Ovary (tissue), 3 donors: Measurements from ENCODE around the gene RBM42.

Experiments used
- CTCF ChIP-seq, 3 donors: fragments of 450-650 bp in 2 of 3; fragments of 200-600 bp in 1 of 3; IDR thresholded peaks; one replicate each; pipeline versions ENCODE4 v1.5.1 to v1.8.0; 2016 to 2022; ENCODE audit warnings: antibody characterized with exemption in 3 of 3, mild to moderate bottlenecking in 1 of 3
- EP300 ChIP-seq: sonication (generic); formaldehyde crosslinking; IDR thresholded peaks from one replicate; pipeline ENCODE4 v1.6.1; 2017; ENCODE audit warnings: antibody characterized with exemption
- POLR2A ChIP-seq: fragments of 450-650 bp; IDR thresholded peaks from one replicate; pipeline ENCODE4 v1.6.1; 2017; ENCODE audit warnings: antibody characterized with exemption, mild to moderate bottlenecking, moderate library complexity
- donor health status: DM: no; HTN: no; CAD: no.

GRCh38 chr19:35669974-35670373, 41.1 kb downstream of the RBM42 start:
- TF ChIP-seq CTCF (IDR thresholded peaks at IDR 0.05) = no peak
- no peak for TF ChIP-seq POLR2A
- TF ChIP-seq EP300 = no peak
